Esophagus mucosa (tissue), 1 donor: ENCODE results near the gene NLRP10. TPM values are rescaled to one million over a fixed set of nuclear protein-coding genes. Genes with fewer than 3 reads are reported as not detected.

ENCODE experiments used
- ATAC-seq: fragments of 200-7000 bp; cut with Tn5 transposase; one replicate; pipeline ENCODE4 v1.9.1; 2020
- total RNA-seq: library from RNA; stranded (reverse); gene quantifications from one replicate; pipeline ENCODE4 v1.2.4, GENCODE V29; 2023
- donor health status: DM: yes; HTN: yes; CAD: no.

NLRP10 gene
- total RNA-seq, 1 donor from 2014 or later = not detected

DNA sequence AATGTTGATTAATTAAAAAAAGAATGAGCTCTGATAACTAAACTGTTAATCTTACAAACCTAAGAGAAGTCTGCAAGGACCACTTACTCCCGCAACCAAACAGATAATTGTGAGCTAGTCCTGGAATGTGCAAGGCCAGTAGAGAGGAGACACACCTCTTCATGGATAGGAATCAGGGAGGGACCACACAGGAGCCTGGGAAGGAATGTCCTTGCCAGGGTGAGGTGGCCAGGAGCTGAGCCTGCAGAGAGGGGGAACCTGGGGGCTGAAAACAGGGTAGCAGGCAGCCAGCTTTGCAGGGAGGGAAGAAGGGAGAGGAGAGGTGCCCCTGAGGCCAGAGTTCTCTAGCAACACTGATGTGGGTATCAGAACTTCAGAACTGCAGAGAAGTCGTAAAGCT, 9.4 kb upstream of the NLRP10 start:
- ATAC-seq = no peak

DNA sequence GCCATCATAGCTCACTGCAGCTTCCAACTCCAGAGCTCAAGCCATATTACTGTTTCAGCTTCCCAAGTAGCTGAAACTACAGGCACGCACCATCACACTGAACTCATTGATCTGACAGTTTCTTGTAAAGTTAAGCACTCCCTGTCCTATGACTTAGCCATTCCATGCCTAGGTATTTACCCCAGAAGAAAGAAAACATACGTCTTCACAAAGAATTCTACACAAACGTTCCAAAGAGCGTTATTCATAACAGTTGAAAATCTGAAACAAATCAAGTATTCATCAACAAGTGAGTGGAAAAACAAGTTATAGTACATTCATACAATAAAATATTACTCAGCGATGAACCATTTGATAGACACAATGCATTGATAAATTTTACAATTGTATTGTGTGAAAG, 7.8 kb upstream of the NLRP10 start:
- no peak for ATAC-seq

DNA sequence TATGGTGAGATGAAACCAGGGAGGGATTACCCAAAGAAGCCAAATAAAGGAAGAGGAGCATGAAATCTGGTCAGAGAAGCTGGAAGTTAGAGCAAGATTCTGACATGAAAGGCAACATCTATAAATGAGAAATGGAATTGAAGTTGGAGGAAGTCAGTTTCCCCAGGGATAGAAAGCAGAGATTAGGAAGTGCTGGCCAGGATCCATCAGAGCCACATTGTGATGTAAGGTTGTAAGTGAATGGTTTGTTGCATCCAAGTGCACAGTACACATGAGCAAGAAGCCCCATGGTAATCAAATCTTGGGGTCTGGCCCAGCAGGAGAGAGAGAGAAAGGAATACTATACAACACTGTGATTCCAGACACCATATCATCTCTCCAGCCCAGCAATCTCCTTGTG, 6.6 kb upstream of the NLRP10 start:
- ATAC-seq = no peak

DNA sequence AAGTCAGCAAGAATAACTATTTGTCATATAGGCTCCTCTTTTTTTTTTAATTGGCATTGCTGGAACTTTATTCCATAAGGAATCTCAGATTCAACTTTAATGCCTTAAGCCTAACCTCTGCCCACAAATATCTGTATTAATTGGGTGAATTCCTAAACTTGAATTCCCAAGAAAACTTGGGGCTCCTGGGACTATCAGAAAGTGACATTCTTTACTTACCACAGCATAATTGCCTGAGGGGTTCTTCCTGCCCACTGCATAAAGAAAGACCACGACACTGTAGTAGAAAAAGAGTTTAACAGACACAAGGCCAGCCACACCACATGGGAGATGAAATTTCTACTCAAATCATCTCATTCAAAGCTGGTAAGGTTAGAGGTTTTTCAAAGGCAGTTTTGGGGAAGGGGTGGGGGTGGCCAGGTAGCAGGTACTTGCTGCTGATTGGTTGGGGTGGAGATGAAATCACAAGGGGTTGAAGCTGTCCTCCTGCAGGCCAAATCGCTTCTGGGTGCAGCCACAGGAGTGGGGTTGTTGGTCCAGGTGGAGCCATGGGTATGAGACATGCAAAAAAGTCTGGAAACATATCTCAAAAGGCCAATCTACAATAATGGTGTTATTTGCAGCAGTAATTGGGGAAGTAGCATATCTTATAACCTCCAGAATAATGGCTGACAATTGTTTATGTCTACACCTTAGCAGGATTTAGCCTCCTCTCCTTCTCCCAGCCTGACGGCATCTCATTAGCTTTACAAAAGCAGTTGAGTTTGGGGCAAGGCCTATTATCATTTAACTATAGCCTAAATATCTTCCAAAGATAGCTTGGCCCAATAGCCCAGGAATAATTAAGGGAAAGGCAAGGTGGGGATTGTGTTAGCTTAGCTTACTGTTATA, 4.8 kb upstream of the NLRP10 start:
- ATAC-seq = no peak

DNA sequence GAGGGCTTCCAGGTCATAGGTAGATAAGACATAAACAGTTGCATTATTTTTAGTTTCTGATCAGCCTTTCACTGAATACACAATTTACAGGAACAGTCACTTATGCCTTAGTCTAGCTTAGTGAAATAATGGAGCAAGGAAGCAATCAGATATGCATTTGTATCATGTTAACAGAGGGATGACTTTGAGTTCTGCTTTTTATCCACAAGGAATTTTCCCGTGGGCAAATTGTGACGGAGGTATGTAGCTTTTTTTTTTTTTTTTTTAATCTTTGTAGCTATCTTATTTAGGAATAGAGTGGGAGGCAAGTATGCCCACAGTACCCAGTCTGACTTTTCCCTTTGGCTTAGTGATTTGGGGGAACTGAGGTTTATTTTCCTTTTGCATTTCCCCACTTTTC, 3.4 kb upstream of the NLRP10 start:
- ATAC-seq = no peak

DNA sequence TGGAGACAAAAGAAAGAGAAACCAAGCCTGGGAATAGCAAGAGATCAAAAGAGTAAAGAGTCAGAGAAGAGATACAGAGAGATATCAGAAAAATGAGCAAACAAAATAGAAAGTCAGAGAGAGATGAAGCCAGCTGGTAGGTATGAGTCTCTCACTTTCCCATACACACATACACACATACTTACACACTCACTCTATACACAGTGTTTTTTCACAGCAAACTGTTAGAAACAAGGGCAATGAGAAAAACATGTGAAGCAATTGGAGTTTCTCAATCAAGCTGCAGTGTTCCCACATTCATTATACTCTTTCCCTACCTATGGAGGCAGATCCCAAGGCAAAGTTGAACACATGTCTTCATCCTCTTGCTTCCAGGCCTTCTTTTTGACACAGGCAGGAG, 2.6 kb upstream of the NLRP10 start:
- ATAC-seq = no peak

DNA sequence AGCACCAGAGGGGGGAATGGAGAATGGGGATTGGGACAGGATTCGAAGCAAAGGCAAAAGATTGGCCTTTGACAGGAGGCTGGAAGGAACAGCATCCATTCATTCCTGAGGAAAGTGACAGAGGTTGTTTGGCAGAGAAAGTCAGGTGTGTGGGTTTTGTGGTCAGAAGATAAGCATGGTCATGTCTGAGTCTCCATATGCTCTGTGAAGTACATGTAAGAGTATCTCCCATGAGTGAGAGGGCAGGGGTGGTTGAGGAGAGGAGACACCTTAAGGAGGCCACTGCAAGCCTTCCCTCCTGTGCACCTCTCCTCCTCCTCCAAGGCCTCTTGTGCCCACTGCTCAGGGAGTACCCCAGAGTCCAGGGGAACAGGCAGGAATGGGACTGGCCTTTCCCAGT, 1.9 kb upstream of the NLRP10 start:
- ATAC-seq = no peak

DNA sequence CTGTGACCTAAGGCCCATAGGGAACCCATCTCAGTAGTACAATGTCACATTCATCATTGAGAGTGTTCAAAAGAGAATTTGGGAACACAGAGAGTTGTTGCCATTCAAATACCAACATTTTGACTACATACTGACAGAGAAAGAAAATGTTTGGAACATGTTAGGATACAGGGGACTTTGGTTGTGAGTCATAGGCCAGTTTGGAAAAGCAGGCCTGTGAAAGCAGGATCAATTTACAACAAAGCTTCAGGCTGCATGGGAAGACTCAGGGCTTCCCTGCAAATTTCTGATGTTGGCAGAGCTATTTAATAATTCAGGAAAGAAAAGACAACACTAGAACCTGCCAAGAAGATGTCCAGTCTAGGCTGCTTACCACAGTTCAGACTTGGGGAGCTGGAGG, 374 bp downstream of the NLRP10 start:
- no peak for ATAC-seq

DNA sequence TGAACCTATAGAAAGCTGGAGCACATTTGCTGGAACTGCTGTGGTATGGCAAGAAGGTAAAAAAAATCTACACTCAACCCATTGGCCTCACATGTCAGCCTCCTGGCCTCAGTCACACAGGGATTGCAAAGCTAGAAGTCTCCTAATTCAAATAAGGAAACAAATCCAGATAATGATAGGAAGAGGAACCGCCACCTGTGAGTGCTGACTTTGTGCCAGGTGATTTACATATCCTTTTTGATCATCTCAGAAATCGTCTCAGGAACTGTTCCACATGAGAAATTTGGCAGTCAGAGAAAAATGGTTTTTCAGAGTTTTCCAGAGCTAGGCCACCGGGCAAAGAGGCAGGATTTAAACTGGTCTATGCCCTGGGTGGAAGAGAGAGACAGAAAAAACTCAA, 986 bp downstream of the NLRP10 start:
- ATAC-seq = no peak

DNA sequence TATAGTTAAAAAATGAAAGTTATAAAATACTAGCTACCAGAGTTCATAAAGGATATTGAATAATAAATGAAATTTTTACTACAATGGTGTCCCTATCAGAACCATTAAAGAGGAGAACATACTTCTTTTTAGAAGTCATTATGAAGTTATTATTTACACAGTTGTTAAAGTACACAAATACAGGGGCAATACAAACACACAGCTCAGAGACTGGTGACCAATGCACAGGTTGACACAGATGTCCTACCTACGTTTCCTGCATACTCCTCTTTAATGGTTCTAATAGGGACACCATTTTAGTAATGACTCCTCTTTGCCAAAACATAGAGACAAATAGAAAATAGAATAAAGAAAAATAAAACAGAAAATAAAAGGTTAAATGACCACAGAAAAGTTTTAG, 10.1 kb downstream of the NLRP10 start:
- no peak for ATAC-seq

DNA sequence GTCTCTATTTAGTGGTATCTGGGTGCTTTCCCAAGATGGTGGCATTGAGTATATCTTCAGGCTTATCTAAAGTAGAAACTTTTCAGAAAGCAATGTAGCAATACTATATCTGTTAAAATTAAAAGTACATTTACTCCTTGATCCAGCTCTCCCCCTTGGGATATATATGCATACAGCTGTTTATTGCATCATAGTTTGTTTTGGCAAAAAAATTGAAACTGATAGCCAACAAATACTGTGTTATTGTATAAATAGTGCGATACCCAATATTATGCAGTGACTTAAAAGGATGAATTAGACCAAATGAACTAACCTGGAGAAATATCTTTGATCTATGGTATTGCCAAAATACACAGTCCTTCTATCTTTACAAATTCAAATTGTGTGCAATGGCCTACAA, 15.3 kb downstream of the NLRP10 start:
- ATAC-seq = no peak

DNA sequence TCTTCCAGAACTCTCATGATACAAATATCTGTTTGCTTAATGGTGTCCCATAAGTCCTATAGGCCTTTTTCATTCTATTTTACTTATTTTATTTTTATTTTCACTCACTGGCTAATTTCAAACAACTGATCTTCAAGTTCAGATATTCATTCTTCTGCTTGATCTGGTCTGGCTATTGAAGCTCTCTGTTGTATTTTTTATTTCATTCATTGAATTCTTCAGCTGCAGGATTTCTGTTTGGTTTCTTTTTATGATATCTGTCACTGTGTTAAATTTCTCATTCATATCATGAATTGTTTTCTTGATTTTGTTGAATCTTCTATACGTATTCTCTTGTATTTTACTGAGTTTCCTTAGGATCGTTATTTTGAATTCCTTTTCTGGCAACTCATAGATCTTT, 21.1 kb downstream of the NLRP10 start:
- ATAC-seq = no peak

DNA sequence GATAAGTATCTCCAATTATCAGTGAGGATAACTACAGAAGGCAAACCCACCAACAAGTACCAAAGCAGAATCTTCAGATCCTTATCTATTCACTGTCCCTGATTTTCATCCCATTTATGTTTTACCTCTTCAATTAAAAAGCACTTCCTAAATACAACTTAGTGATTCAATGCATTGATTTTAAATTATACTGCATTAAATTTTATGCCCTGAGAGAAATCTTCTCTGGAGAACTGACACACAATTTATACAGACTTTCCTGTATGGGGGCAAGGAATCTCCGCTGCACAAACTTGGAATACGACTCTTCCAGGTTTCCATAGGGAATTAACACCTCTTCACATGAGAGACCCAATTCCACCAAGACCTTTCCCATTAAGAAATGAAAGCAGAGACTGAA, 23.6 kb downstream of the NLRP10 start, which contains the start of gene OR10A3:
Gene OR10A3, minus strand, starts transcription at position 101 of the 400 bp plus-strand sequence. CDS start 2,188 bp downstream, outside the sequence.
- no peak for ATAC-seq

DNA sequence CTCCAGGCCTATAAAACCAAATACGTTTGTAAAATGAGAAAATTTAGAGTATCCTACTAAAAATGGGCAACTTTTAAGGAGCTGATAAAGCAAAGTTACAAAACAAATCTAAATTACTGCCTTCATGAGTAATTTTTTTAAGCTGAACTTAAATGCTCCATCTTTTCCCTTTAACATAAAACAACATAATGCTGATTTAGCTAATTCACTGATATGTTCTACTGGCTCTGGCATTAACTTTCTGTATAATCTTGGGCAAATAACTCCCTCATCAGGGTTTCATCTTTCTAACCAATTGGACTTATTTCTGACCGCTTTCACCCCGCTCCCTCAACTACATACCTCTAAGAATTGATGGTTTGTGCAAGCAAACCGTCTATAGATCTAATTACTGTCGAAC, 24.1 kb downstream of the NLRP10 start:
- no peak for ATAC-seq

DNA sequence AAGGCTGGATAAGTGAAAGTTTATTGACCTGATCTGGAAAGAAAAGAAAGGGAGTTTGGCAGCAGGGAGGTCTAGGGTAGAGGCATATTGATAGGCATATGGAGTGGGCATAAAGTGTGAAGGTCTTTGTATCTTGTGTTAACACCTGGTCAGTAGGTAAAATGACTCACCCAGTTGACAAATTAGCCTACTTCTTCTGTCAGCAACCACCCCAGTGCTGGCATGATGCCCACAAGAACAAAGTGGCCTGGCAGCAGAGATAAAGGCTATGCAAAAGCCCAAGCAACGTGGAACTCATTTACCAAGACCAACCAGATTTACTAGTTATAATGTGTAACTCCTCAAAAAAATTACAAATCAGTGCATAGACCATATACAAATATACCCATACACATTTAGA, 28.6 kb downstream of the NLRP10 start:
- ATAC-seq = no peak

DNA sequence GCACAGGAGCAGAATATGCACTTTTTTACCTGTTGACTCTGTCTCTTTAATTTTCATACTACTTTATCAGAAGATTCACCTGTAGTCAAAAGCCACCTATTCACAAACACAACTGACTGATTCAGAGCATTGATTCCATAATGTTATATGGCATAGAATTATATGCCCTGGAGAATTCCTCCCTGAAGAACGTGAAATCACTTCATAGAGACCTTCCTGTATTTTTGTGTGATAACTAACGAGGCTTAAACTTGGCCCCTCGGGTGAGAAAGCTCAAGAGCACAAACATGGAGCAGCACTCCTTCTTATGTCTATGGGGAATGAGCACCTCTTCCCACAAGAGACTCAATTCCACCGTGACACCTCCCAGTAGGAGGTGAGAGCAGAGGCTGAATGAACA, 34.1 kb downstream of the NLRP10 start, which contains the start of gene OR10A6:
Gene OR10A6, minus strand, starts transcription at position 101 of the 400 bp plus-strand sequence. CDS start 2,606 bp downstream, outside the sequence.
- ATAC-seq = no peak

DNA sequence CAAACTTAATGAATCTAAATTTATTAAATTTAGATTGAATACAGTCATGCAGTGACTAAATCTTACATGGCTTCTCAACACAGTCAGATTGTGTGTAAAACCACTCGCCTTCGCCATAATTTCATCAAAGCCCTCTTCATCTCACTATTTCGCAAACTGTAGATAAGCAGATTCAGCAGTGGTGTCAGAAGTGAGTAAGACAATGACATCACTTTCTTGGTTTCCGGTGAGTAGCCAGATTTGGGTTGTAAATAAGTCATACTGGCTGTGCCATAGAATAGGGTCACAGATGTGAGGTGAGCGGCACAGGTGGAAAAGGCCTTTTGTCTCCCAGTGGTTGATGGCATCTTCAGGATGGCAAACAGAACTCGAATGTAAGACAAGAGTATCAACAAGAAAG, 37.6 kb downstream of the NLRP10 start:
- no peak for ATAC-seq

DNA sequence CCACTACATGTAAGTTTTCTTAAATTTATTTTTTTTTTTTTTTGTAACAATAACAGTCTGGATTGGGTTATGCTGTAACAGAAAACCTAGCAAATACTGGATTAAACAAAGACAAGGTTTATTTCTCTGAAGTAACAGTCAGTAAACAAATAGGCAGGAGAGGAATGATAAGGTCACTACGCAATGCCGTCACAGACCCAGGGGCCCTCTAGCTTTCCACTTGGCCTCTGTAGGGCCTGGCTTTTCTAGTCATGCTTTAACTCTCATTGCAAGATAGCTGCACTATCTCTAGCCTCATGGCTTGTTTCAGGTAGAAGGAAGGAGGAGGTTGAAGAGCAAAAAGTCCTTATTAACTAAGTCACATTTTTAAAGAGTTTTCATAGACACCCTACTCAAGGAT, 40.7 kb downstream of the NLRP10 start:
- ATAC-seq = no peak

DNA sequence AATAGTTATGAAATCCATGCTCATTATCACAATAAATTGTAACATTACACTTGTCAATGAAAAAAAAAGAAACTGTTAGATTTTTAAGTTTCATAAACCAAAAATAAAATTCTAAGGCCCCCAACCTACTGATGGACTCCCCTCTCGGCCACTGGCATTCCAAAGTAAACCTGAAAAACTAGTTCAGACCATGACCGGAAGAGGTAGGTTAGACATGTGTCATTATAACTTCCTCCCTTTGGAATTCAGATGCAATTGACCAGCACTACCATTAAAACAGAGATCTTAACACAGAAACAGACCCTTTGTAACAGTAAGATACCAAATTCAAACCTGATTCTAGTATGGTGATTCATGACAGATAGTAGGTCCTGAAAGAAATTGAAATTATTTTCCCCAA, 47.1 kb downstream of the NLRP10 start:
- no peak for ATAC-seq

Other genes starting within 250 kb of the NLRP10 start
- not detected for gene OR5P2, start 168.5 kb downstream of the NLRP10 start, total RNA-seq
- not detected for gene OR5P3, start 134.6 kb downstream of the NLRP10 start, total RNA-seq
- gene OR10A6, start 34.2 kb downstream of the NLRP10 start, total RNA-seq = not detected
- not detected for gene OR10A3, start 23.7 kb downstream of the NLRP10 start, total RNA-seq
- 206 TPM for gene EIF3F, start 21.9 kb upstream of the NLRP10 start, total RNA-seq
- gene TUB, start 115.8 kb upstream of the NLRP10 start, total RNA-seq = 1.00 TPM
- gene RIC3, start 203.6 kb upstream of the NLRP10 start, total RNA-seq = 4.7 TPM